Uterus (tissue), 4 donors: ENCODE measurements around the gene NOL3. TPM values are rescaled to one million over a fixed set of nuclear protein-coding genes. Genes with fewer than 3 reads are reported as not detected.

ENCODE experiments used
- DNase-seq, 2 donors: peaks; one replicate each; pipeline ENCODE4 v3.0.0-alpha.2; 2019 to 2020
- H3K27ac ChIP-seq, 2 donors: fragments of 200-600 bp; sonication (generic); 1 replicate in 1 of 2; 2 replicates in 1 of 2; pipeline ENCODE4 v1.5.1; 2016 to 2018
- H3K27me3 ChIP-seq, 2 donors: fragments of 200-600 bp; sonication (generic); one replicate each; pipeline ENCODE4 v1.5.1; 2018 to 2019; ENCODE audit warnings: control low read depth in 1 of 2
- H3K36me3 ChIP-seq, 2 donors: fragments of 200-600 bp; sonication (generic); one replicate each; pipeline ENCODE4 v1.5.1; 2019; ENCODE audit warnings: control low read depth in 1 of 2
- H3K4me1 ChIP-seq, 2 donors: fragments of 200-600 bp; sonication (generic); one replicate each; pipeline ENCODE4 v1.5.1; 2018 to 2019; ENCODE audit warnings: control low read depth in 1 of 2
- H3K4me3 ChIP-seq, 2 donors: fragments of 200-600 bp; sonication (generic); 1 replicate in 1 of 2; 2 replicates in 1 of 2; pipeline ENCODE4 v1.5.1; 2018 to 2019; ENCODE audit warnings: mild to moderate bottlenecking in 1 of 2
- H3K9me3 ChIP-seq, 2 donors: fragments of 200-600 bp; sonication (generic); one replicate each; pipeline ENCODE4 v1.5.1; 2019; ENCODE audit warnings: control low read depth in 1 of 2
- CTCF ChIP-seq, 4 experiments: fragments of 200-600 bp in 2 of 4; fragments of 450-650 bp in 2 of 4; sonication (generic) in 2 of 4; IDR thresholded peaks; one replicate each; pipeline ENCODE4 v1.5.1; 2016 to 2019; ENCODE audit warnings: antibody characterized with exemption in 4 of 4, mild to moderate bottlenecking in 2 of 4, moderate library complexity in 1 of 4
- POLR2A ChIP-seq, 2 donors: fragments of 450-650 bp; IDR thresholded peaks; one replicate each; pipeline ENCODE4 v1.6.1; 2016; ENCODE audit warnings: antibody characterized with exemption in 2 of 2, mild to moderate bottlenecking in 1 of 2, moderate library complexity in 1 of 2
- intact Hi-C: fragments of 100-400 bp; cut with DNase I; formaldehyde crosslinking; loops from one replicate; pipeline ENCODE4 v1.15.1; 2023; ENCODE audit warnings: low total_unique reads
- total RNA-seq, 4 donors: library from RNA; depleted of rRNA in 3 of 4; stranded (reverse); fragments of >200 nt in 3 of 4; gene quantifications; one replicate each; pipeline versions ENCODE4 v1.1.0 to v1.2.4, GENCODE V29; 2014 to 2023
- donor health status: DM: yes; HTN: yes; CAD: no.

The NOL3 gene
- total RNA-seq, 4 donors from 2014 or later = 3.3 to 29.7 (median 17.0) TPM

- no peaks in the 10 kb centered on the region for H3K9me3 ChIP-seq
- no peak for TF ChIP-seq POLR2A (IDR thresholded peaks at IDR 0.05)
- no peak for TF ChIP-seq CTCF (IDR thresholded peaks at IDR 0.05)
- intact Hi-C loops = loop anchor here (5.0 kb wide), 1 partner anchor 181 kb away; no protein-coding TSS in a partner anchor
- no peaks in the 10 kb centered on the region for H3K36me3 ChIP-seq
- H3K27ac ChIP-seq = no peak overlapping the region
- no peaks in the 10 kb centered on the region for H3K27me3 ChIP-seq
- H3K4me1 ChIP-seq = peaks cover 0 to 24% of the 10 kb centered on the region in 2 donors
- no peak overlapping the region for H3K4me3 ChIP-seq
- DNase-seq = no peak
Measured at GRCh38 chr16:67157892-67158635, 12.3 kb upstream of the NOL3 start.

- Histone ChIP-seq H3K4me3 (peak overlapping the region; percentile 75 to 90), H3K4me1 (peaks cover 0 to 32% of the 10 kb centered on the region in 2 donors), H3K9me3 (no peaks in the 10 kb centered on the region), H3K27ac (peak overlapping the region; percentile 70 to 80), H3K27me3 (no peaks in the 10 kb centered on the region), H3K36me3 (no peaks in the 10 kb centered on the region)
- intact Hi-C loops = loop anchor here (5.0 kb wide), 1 partner anchor 182 kb away; no protein-coding TSS in a partner anchor
- no peak for DNase-seq
- no peak for TF ChIP-seq POLR2A (IDR thresholded peaks at IDR 0.05)
- no peak for TF ChIP-seq CTCF (IDR thresholded peaks at IDR 0.05)
Measured at GRCh38 chr16:67158637-67159600, 11.4 kb upstream of the NOL3 start.

- H3K27ac ChIP-seq = no peak overlapping the region
- no peak overlapping the region for H3K4me3 ChIP-seq
- H3K27me3 ChIP-seq = no peaks in the 10 kb centered on the region
- H3K4me1 ChIP-seq = peaks cover 0 to 32% of the 10 kb centered on the region in 2 donors
- TF ChIP-seq CTCF (IDR thresholded peaks at IDR 0.05) = no peak
- TF ChIP-seq POLR2A (IDR thresholded peaks at IDR 0.05) = no peak
- DNase-seq = no peak
- H3K36me3 ChIP-seq = no peaks in the 10 kb centered on the region
- H3K9me3 ChIP-seq = no peaks in the 10 kb centered on the region
- intact Hi-C loops = no loop called here
Measured at GRCh38 chr16:67161595-67162058, 8.7 kb upstream of the NOL3 start.

GRCh38 chr16:67162506-67163163, 7.7 kb upstream of the NOL3 start:
- peaks cover 0 to 32% of the 10 kb centered on the region in 2 donors for H3K4me1 ChIP-seq
- no peaks in the 10 kb centered on the region for H3K9me3 ChIP-seq
- no peak overlapping the region for H3K27ac ChIP-seq
- intact Hi-C loops = no loop called here
- no peak for DNase-seq
- H3K27me3 ChIP-seq = no peaks in the 10 kb centered on the region
- H3K4me3 ChIP-seq = no peak overlapping the region
- no peaks in the 10 kb centered on the region for H3K36me3 ChIP-seq
- TF ChIP-seq CTCF (IDR thresholded peaks at IDR 0.05) (no peak), POLR2A (IDR thresholded peaks at IDR 0.05) (no peak)
